D721Med (cell line): ENCODE data around the gene CDH16.

Experiments used
- DNase-seq: peaks from one replicate; pipeline ENCODE4 v3.0.0; 2011; ENCODE audit warnings: low spot score; ENCODE audit not compliant: insufficient read length
- FAIRE-seq: peaks from 2 replicates; lab custom pipeline; 2011; peaks lifted over from hg19 to GRCh38; lab: Jason Lieb, UNC
- TF ChIP-seq, protein P1 (sequence below): IDR thresholded peaks from 2 replicates; pipeline ENCODE4 v1.5.1; 2012; ENCODE audit warnings: mild to moderate bottlenecking, control low read depth; ENCODE audit not compliant: insufficient read depth; ENCODE audit errors: missing control alignments

The CDH16 gene

DNA sequence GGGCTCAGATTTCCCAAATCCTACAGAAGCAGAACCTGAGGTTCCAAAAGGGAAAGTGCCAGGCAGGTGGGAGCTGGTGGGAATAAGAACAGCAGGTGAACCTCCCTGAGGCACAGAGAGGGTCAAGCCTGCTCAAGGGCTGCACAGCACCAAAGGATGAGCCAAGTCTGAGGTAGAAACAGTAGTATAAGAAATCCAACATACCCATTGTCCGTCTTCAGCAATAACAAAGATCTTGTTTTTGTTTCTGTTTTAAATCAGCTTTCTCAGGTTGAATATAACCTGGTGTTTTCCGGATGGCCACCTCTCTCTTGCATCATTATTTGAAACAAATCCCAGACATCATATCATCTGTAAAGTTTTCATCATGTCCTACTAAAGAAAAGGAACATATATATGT lies 31.8 kb upstream of the CDH16 start:
- FAIRE-seq (no peak), DNase-seq (no peak)
- TF ChIP-seq, protein P1, sequence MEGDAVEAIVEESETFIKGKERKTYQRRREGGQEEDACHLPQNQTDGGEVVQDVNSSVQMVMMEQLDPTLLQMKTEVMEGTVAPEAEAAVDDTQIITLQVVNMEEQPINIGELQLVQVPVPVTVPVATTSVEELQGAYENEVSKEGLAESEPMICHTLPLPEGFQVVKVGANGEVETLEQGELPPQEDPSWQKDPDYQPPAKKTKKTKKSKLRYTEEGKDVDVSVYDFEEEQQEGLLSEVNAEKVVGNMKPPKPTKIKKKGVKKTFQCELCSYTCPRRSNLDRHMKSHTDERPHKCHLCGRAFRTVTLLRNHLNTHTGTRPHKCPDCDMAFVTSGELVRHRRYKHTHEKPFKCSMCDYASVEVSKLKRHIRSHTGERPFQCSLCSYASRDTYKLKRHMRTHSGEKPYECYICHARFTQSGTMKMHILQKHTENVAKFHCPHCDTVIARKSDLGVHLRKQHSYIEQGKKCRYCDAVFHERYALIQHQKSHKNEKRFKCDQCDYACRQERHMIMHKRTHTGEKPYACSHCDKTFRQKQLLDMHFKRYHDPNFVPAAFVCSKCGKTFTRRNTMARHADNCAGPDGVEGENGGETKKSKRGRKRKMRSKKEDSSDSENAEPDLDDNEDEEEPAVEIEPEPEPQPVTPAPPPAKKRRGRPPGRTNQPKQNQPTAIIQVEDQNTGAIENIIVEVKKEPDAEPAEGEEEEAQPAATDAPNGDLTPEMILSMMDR: no peak

DNA sequence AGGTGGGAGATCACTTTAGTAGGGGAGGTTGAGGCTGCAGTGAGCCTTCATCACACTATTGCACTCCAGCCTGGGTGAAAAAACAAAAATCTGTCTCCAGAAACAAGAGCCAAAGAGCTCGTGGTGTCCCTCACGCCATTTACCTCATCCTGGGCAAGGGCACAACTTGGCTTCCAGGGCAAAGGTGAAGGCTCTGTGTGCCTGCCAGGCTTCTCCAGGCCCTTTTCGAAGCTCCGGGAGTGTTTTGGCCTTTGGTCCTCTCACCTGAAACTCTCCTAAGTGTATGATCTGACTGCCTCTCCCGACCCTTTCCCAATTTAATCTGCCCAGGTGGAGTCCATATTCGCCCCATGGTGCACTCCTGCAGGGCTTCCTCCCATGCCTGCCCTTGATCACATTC lies 30.8 kb upstream of the CDH16 start:
- TF ChIP-seq, protein P1: no peak
- FAIRE-seq: no peak
- no peak for DNase-seq

DNA sequence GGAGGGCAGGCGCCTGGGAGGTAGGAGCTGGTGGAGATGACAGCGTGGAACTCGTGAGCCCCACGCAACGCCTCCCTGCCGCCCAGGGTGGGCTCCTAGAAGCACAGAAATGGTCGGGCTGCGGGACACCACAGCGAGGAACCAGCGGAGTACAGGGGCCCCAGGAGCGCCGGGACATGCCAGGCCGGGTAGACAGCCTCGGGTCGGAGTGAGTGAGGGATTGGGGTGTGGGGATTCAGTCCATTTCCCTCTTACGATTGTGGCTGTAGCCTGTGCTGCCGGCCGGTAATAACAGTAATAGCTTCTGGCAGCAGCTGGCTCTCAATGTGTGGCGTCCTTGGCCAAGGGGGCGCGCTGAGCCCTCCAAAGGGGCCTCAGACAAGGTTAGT lies 30.1 kb upstream of the CDH16 start:
- no peak for FAIRE-seq
- TF ChIP-seq, protein P1: no peak
- DNase-seq: no peak

DNA sequence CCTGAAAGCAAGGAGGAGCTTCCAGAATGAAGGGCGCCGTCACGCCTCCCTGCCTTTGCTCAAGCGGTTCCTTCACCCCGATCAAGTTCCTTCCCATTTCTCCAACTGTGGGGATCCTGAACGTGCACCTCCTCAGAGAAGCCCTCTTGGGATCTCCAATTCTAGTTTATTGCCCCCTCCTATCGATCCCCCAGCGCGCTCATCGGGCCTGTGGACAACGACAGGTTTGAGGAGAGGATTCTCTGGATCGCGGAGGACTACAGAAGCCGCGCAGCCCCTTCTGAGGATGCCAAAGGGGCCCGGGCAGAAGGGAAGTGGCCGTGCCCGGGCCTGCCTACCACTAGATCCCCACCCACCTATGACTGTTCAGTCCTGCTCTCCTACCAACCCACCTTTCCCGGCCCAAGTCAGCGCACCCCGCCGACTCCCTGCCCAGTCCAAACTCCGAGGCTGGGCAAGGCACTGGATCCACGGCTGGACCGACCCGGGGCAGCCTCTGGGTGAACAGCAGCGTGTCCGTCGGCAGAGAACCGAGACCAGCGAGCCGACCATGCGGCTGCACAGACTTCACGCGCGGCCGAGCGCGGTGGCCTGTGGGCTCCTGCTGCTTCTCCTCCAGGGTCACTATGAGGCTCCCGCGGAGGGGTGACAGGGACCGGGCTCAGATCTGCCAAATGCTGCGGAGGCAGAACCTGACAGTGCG lies 29.6 kb upstream of the CDH16 start:
- TF ChIP-seq, protein P1: no peak
- no peak for DNase-seq
- FAIRE-seq: no peak

DNA sequence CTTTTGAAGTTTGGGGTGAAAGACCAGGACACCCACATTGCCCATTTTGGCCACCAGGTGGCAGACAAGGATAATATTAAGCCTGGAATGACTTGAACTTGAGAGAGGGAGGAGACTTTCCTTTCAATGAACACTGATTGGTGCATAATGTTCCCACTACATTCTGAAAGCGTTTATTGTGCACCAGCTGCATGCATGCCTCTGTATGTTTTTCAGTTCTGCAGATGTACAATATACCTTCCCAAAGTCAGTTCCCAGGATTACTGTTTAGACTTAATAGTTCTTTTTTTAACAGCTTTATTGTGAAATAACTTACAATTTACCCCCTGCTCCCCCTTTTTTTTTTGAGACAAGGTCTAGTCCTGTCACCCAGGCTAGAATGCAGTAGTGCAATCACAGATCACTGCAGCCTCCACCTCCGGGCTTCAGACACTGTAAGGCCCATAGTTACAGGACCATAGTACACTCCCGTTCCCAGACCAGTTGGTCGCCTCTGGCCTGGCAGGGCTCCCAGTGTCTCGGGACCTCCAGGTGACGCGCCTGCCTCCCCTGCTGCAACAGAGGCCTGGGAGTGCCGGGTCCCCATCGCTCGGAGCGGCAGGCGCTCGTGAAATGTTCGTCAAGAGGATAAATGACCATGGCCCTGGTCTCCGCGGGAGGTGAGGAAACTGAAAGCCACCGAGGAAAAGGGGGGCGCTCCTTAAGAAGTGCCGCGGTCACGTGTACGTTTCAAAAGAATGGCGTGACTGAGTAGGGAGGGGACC lies 28.8 kb upstream of the CDH16 start:
- FAIRE-seq (no peak), DNase-seq (peak; percentile 51)
- TF ChIP-seq, protein P1: peak; percentile 86

DNA sequence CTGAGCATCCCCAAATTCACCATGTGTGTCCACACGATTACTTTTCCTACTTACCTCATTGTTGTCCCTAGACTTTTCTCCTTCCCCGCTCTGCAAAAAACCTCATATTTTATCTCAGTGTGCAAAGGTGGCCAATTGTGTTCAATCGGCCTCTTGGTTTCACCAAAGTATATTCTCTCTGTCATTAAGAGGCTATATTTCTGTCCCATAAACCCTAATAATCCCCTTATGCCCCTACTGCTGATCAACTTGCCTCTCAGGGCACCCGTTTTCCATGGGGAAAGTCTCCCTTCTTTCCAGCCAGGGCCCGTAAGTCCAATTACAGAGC lies 28.3 kb upstream of the CDH16 start:
- TF ChIP-seq, protein P1: no peak
- no peak for DNase-seq
- no peak for FAIRE-seq

DNA sequence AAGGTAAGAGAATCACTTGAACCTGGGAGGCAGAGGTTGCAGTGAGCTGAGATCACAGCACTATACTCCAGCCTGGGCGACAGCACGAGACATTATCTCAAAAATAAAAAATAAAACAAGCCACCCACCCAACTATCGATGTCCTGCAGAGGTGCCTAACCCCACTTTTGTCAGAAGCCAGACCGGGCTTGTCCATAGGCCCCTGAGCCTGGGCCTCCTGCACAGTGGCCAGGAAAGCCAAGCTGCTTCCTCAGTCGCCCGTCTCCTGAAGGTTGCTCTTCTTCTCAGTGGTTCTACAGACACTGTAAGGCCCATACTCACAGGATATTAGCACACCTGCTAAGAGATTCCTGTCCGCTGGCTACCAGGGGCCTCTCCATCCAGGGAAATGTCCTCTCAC lies 27.9 kb upstream of the CDH16 start:
- DNase-seq: no peak
- no peak for FAIRE-seq
- TF ChIP-seq, protein P1: no peak
